ENCODE data around the gene TNFRSF18. TPM values are rescaled to one million over a fixed set of nuclear protein-coding genes. Genes with fewer than 3 reads are reported as not detected.
A peak's percentile ranks its signal among the peaks of the same experiment; 100 is the strongest.

Gene TNFRSF18
- total RNA-seq, 2 donors from 2014 or later: 43.6 to 250 TPM

DNA sequence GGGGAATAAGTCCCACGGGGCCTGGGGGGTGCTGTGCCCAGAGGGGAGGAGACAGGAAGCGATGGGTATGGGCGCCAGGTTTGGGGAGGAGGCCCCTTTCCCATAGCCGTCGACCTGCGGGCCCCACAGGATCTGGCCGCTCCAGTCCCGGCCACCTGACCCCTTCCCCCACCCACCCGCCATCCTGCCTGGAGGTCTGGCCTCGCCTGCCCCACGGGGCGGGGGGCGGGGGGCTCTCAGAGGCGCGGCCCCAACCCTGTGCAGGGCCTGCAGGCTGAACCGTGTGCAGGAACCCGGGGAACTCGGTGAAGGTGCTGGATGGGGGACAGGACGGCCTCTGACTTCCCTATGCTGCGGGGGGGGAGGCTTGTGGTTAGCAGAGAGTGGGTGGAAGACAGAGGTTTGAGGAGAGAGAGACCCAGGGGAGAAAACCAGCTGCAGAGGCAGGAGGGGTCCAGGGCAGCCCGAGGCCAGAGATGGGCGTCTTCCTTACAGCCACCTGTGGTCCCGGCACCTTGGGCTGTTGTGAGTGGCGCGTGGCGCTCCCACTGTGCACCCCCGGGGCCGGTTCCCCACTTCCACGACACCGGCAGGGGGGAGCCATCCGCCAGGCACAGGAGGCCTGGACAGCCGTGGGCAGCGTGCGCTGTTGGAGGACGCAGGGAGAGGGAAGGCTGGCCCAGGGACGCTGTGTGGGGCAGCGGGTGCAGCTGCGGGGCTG is 2.5 kb upstream of the TNFRSF18 start:
- peak; percentile 3 to 14 for ATAC-seq
- Mint-ChIP-seq H3K36me3 (peaks cover 0 to 7% of the 10 kb centered on the region in 2 donors), H3K27ac (peak overlapping the region; percentile 40 to 91), H3K9me3 (no peaks in the 10 kb centered on the region)
- DNase-seq (ENCODE audit: low spot score in 2 of 2): peak in 1 of 2 donors; percentile 67

DNA sequence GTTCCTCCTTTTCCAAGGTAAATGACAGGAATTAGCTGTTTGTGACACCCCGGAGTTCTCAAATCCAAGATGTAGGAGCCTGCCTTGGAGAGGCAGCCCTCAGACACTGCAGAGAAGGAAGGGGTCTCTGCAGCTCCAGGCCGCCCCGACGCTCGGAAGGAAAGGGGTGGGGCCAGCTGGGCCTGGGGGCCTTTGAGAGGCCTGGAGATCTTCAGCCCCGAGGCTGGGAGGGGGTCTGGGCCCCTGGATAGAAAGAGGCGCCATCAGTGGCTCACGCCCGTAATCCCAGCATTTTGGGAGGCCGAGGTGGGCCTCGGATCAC is 1.1 kb upstream of the TNFRSF18 start:
- H3K36me3 Mint-ChIP-seq: peaks cover 0 to 7% of the 10 kb centered on the region in 2 donors
- H3K27ac Mint-ChIP-seq: peak overlapping the region in 1 of 2 donors; percentile 91
- no peak for DNase-seq (ENCODE audit: low spot score in 2 of 2)

DNA sequence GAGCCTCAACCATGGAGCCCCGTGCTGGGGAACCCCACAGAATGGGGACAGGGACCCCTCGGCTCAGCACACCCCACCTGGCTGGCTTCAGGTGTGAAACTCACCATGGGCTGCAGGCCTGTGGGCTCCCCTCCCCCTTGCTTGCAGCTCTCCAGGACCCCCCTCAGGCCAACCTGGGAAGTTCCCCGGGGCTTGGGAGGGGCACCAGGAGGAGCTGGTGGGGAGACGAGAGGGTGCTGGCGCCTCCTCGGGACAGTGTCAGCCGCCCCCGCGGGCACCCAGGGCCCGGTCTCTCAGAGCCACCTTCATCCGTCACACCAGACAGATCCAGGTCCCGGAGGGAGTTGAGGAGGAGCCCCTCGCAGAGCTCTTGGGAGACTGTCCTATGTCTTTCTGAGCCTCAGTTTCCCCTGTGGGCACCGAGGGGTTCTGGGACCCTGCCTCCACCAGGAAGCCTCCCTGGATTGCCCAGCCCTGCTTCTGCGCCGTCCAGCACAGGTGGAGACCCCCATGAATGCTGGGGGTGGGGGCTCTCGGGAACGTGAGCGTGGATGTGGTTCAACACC is 657 bp upstream of the TNFRSF18 start:
- DNase-seq (ENCODE audit: low spot score in 2 of 2) (peak in 1 of 2 donors; percentile 60), ATAC-seq (no peak)
- Mint-ChIP-seq H3K9me3 (no peaks in the 10 kb centered on the region), H3K27ac (peak overlapping the region; percentile 78 to 93), H3K36me3 (peaks cover 0 to 7% of the 10 kb centered on the region in 2 donors)

More for the DNA sequence above, 1.1 kb upstream of the TNFRSF18 start:
- ATAC-seq: no peak
- no peaks in the 10 kb centered on the region for H3K9me3 Mint-ChIP-seq

DNA sequence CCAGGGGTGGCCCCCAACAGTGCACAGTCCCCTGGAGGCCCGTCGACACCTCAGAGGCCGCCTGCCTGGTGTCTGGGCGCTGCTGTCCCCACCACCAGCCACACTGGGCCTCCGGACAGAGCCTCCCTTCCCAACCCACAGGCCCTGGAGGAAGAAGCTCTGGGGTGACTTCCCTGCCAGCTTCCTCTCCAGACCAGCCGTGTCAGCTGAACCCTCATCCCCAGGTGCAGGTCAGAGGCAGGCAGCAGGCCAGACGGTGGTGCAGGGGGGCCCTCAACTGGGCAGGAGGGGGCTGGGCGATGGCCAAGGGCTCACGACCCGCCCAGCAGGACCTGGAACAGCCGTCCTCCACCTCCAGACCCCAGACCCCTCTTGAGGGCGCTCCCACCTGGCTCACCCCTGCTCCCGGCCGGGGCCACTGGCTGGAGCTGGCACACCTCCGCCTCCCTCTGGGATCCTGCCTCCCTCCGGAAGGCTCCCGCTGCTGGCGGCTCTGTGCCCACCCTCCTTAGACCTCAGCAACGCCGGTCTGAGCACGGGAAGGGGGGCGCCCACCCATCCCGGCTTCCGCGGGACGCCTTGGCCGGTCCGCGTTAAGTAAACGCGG is 520 bp downstream of the TNFRSF18 start:
- peak overlapping the region in 1 of 2 donors; percentile 78 for H3K27ac Mint-ChIP-seq
- DNase-seq (ENCODE audit: low spot score in 2 of 2): peak; percentile 7 to 61
- H3K9me3 Mint-ChIP-seq: no peaks in the 10 kb centered on the region
- H3K36me3 Mint-ChIP-seq: peaks cover 0 to 7% of the 10 kb centered on the region in 2 donors
- ATAC-seq: no peak

DNA sequence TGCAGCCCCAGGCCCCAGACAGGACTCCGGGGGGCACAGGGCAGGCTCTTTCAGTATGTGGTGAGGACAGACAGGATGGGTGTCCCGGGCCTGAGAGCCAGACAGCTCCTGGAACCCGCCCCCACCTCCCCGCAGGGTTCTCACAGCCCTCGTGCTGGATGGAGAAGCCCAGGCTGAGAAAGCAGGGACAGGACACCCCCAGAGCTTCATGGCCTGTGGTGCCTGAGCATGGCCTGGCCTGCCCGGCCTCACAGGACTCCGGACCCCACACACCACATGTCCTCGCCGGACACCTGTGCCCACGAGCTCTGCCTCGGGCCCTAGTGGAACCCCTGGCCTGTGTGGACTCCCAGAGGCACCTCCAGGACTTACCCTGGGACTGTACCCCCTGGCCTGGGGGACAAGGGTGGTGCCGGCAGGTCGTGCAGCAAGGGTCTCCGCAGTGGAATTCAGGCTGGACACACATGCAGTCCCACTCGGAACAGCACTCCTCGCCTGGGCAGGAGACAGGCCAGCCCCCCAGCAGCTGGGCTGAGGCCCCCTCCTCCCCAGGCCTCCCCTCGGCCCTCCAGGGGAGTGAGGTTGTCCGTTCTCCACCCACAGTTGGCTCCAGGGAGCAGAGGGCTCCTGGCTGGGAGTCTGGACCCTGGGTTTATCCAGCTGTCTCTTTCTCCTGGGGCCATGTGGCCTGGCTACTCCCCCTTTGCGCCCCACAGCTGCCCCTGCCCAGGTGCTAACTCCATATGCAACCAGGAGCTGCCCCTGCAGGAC is 1.2 kb downstream of the TNFRSF18 start:
- DNase-seq (ENCODE audit: low spot score in 2 of 2): peak in 1 of 2 donors; percentile 55
- peak overlapping the region in 1 of 2 donors; percentile 78 for H3K27ac Mint-ChIP-seq
- no peaks in the 10 kb centered on the region for H3K9me3 Mint-ChIP-seq
- peaks cover 0 to 4% of the 10 kb centered on the region in 2 donors for H3K36me3 Mint-ChIP-seq
- no peak for ATAC-seq

DNA sequence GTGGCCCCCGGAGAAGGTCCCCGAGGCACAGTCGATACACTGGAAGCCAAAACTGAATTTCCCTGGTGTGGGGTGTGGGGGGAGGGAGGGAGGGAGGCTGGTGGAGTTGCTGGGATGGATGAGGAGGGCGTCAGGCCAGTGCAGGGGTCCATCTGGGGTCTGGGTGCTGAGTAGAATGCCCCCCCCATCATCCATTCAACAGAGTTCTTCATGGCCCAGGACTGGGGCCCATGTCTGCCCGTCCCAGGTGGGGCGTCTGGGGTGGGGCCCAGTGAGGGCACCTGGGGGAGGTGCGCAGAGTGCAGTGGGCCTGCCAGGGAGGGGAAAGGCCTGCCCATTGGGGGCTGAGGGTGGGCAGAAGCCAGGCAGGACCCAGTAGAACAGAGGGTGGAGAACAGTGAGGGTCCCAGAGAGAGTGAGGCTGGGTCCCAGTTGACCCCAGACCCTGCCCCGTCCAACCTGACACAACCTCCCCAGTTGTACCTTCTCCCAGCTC is 1.9 kb downstream of the TNFRSF18 start:
- peak overlapping the region in 1 of 2 donors; percentile 35 for H3K27ac Mint-ChIP-seq
- peak in 1 of 2 donors; percentile 56 for DNase-seq (ENCODE audit: low spot score in 2 of 2)
- no peaks in the 10 kb centered on the region for H3K36me3 Mint-ChIP-seq
- ATAC-seq: no peak
- no peaks in the 10 kb centered on the region for H3K9me3 Mint-ChIP-seq

DNA sequence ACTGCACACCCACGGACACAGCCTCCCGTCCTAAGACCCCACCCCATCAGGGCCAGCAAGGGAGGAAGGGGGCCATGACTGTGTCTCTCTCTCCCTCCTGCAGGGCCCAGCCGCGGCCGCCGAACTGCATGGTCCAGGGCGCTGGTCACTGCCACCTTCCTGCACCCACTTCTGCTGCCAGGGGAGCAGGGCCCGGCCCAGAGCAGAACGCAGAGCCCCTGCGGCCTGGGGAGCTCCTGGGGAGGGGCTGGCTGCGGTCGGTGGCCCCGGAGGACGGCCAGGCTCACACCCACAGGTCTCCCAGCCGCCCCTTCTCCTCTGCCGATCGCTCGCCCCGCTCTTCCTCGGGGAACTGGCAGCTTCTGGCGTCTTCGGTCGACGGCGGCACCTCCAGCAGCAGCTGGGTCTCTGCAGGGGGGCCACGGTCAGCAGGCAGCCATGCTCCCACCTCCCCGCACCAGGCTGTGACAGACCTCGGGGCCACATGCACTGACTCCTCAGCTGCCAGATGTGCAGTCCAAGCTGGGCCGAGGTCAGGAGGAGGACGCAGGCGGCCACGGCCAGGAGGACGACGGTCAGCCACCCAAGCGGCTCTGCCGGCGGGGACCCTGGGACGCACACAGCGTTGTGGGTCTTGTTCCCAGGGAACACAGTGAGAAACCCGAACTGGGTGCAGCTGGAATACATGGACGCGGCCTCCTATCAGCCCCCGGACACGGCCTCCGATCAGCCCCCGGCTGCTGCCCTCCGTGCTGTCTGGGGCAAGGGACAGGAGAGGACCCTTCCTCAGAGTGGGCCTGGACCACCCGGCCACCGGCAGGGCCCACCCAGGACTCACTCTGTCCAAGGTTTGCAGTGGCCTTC is 2.6 kb downstream of the TNFRSF18 start:
- ATAC-seq: no peak
- H3K36me3 Mint-ChIP-seq: no peaks in the 10 kb centered on the region
- peak overlapping the region in 1 of 2 donors; percentile 35 for H3K27ac Mint-ChIP-seq
- no peaks in the 10 kb centered on the region for H3K9me3 Mint-ChIP-seq
- DNase-seq (ENCODE audit: low spot score in 2 of 2): peak in 1 of 2 donors; percentile 58

DNA sequence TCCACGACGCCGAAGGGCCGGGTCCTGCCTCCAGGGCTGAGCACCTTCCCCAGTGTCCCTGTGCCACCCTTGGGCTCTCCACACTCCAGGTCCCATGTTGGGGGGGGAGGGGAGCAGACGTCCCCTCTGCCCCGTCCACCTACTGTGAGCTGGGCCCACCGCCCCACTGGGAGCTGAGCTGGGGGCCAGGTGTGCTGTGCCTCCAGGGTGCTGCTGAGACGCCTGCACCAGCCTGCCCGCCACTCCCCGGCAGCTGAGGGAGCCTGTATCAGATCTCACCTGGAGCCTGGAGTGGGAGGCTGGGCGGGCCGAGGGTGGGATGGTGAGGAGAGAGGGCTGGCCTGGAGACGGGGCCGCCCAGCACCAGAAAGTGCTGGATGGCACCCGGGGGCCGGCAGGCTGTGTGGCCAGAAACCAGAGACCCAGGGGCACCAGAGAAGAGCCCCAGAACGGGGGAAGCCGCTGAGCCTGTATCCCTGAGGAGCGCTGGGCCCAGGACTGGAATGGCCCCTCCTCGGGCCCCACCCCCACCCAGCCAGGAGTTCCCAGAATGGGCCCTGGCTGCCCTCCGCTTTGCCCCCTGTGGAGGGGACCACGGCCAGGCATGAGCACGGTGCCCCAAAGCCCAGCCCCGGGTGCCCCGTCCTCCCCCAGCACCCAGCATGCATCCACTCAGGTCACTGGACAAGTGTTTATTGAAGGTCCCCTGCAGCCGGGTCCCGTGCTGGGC is 3.4 kb downstream of the TNFRSF18 start:
- H3K27ac Mint-ChIP-seq: no peak overlapping the region
- H3K9me3 Mint-ChIP-seq: no peaks in the 10 kb centered on the region
- no peaks in the 10 kb centered on the region for H3K36me3 Mint-ChIP-seq
- DNase-seq (ENCODE audit: low spot score in 2 of 2) (peak in 1 of 2 donors; percentile 61), ATAC-seq (no peak)

DNA sequence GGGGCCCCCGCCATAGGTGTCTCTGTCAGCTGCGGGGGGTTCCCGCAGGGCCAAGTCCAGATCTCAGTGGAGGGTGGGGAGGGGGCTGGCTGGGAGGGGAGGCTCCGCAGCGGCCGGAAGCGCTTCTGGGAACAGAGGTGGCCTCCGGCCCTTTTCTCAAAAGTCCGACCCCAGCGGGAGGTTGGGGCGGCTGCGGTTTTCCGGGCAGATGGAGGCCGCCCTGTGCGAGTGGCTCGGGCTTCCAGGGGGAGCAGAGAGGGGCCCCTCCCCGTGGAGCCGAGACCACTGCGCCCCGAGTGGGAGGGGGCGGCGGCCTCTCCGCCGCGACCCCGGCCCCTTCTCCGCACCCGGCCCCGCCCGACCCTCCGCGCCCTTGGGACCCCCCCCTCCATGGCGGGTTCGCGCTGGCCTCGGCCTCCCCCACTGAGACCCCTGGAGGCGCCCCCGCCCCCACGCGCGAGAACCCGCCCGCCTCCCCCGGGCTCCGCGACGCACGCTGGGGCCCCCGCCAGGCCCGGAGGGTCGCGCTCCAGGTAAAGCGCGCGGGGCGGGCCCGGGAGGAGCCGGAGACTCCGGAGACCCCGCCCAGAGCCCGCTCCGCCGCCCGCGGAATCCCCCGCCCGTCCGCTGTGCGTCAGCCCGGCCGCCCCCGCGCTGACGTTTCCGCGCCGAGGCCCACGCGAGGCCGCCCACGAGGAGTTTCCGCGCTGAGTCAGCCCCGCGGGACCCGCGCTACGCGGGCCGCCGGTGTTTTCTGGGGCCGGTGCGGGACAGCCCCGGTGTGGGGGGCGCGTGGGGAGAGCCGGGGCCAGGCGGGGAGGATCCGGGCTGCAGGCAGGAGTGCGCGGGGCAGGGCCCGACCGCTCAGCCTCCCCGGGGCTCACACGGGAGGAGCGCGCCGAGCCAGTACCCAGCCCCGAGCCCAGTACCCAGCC is 5.2 kb downstream of the TNFRSF18 start:
- H3K36me3 Mint-ChIP-seq: no peaks in the 10 kb centered on the region

DNA sequence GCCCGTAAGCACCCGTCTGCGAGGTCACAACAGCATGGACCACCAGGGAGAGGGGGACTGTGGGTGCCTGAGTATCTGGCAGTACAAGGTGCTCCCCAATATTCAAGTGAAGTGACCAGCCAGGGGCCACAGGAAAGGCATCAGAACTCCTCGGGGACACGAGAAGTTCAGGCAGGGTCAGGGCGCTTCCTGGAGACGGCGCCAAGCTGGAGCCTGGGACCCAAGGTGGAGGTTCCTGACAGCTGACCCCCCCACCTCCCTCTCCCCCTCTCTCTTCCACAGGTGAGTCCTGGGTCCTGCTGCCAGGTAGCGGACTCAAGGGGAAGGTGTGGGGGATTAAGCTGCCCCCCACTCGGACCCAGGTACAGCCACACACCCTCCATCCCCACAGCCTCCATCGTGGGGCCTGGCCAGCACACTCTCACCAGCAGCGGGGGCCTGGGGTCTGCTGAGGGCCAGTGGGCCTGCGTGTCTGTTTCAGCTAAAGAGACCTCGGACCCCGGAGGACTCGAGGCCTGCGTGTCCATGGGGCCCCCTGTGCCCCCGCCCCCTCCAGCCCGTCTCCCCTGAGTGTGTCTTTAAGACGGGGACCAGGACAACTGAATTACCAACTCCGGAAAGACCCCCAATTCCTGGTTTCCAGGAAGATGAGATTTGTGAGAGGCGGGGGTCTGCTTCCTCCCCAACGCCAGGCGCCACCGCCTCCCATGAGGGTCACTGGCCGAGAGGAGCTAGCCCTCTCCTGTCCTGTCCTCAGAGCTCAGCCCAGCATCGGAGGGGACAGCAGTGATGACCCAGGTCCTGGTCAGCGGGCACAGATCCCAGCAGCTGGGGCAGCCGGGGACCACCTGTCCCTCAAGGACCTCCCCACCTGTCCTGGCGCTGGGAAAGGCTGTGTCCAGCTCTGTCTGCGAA is 6.2 kb downstream of the TNFRSF18 start:
- DNase-seq (ENCODE audit: low spot score in 2 of 2) (peak in 1 of 2 donors; percentile 52), ATAC-seq (no peak)
- H3K9me3 Mint-ChIP-seq: peaks cover 0 to 2% of the 10 kb centered on the region in 2 donors
- H3K36me3 Mint-ChIP-seq: peaks cover 0 to under 1% of the 10 kb centered on the region in 2 donors
- peak overlapping the region in 1 of 2 donors; percentile 79 for H3K27ac Mint-ChIP-seq

More for the DNA sequence above, 5.2 kb downstream of the TNFRSF18 start:
- Mint-ChIP-seq H3K27ac (peak overlapping the region in 1 of 2 donors; percentile 79), H3K9me3 (no peaks in the 10 kb centered on the region)
- DNase-seq (ENCODE audit: low spot score in 2 of 2): peak; percentile 80 to 91
- ATAC-seq: peak; percentile 73 to 82

DNA sequence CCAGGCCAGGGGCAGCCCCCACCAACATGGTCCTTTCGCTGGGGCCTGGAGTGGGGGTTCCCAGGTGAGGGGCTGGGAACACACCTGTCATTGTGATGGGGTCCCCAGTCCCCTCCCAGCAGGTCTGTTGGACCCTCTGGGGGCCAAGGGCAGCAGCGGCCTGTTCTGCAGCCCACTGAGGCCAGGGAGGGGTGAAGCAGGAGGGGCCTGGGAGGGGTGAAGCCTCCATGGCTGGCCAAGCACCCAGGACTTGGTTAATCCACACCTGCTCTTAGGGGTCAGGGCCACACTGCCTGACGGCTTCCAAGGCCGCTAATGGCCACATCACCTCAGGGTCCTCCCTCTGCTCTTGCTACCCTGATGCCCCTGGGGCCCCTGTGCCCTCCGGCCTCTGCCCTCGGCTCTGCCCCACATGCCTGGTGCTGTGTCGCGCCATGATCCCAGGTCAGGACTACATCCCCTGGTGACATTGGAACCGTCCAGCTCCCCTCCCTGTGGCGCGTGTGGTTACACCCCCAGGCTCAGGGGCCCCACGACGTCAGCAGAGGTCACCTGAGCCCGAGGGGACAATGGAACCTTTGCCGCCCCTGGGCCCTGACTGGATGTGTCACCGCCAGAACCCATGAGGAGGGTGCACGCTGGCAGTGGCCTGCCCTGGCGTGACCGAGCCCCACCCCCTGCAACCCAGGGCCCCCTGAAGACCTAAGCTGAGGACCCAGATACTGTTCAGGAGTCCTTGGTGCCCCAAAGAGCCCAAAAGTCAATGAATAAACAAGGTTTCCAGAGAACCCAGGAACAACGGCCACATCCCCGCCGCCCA is 7.0 kb downstream of the TNFRSF18 start:
- ATAC-seq (no peak), DNase-seq (ENCODE audit: low spot score in 2 of 2) (peak in 1 of 2 donors; percentile 56)
- H3K27ac Mint-ChIP-seq: peak overlapping the region in 1 of 2 donors; percentile 79
- peaks cover 0 to 10% of the 10 kb centered on the region in 2 donors for H3K9me3 Mint-ChIP-seq
- H3K36me3 Mint-ChIP-seq: peaks cover 0 to 9% of the 10 kb centered on the region in 2 donors

DNA sequence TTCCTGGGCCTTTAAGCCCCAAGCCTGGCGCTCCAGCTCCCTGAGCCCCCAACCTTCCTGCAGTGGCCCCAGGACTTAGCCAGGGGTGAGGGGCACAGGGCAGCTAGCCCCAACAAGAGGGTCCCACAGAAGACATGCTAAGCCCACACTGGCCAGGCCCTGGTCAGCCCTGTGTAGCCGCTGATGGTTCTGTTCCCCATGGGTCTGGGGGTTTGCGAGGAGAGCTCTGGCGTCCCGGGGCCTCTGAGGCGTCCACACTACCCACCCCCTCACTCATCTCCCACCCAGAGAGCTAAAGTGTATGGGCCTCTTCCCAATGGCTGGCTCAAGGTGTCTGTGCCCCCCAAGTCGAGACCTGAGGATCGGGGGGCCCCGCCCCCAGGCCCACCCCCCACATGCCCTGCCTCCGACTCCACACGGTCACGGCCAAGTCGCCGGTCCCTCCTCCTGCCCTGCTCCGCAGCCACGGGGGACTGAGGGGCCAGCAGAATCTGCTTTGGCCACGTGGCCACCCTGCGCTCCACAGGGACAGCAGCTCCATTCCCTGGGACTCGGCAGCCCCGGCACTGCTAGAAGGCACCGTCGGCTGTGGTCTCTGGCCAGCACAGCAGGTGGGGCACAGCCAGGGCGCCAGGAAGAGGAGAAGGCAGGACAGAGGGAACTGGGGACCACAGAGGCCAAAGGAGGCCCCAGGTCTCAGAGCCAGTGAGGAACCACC is 7.8 kb downstream of the TNFRSF18 start:
- H3K27ac Mint-ChIP-seq: peak overlapping the region in 1 of 2 donors; percentile 25
- peaks cover 0 to 13% of the 10 kb centered on the region in 2 donors for H3K9me3 Mint-ChIP-seq
- ATAC-seq (no peak), DNase-seq (ENCODE audit: low spot score in 2 of 2) (peak in 1 of 2 donors; percentile 50)
- H3K36me3 Mint-ChIP-seq: peaks cover 0 to 9% of the 10 kb centered on the region in 2 donors

All from activated naive CD4-positive, alpha-beta T cell treated with anti-CD3 and anti-CD28 coated beads, Interleukin-2, amount 50 U/mL, for 72 hours (primary cell).